Mucosa of rectum (tissue), 2 donors: ENCODE data around the gene STX5.
"Not testable (repeated sequence)": the region's sequence is repeated elsewhere in the genome, so short reads cannot be mapped to it uniquely, and the experiment has no call there.

Experiments
- H3K27ac ChIP-seq, 2 donors: one replicate each; pipeline ENCODE4 v1.7.0; 2013; ENCODE audit warnings: inconsistent platforms in 2 of 2, low read depth in 2 of 2, low read length in 2 of 2
- H3K27me3 ChIP-seq, 2 donors: one replicate each; pipeline ENCODE4 v1.7.0; 2013; ENCODE audit warnings: low read length in 2 of 2; ENCODE audit not compliant: control insufficient read depth in 2 of 2, insufficient read depth in 2 of 2
- H3K36me3 ChIP-seq, 2 donors: one replicate each; pipeline ENCODE4 v1.7.0; 2013; ENCODE audit warnings: low read length in 2 of 2; ENCODE audit not compliant: control insufficient read depth in 2 of 2, insufficient read depth in 2 of 2
- H3K4me1 ChIP-seq, 2 donors: one replicate each; pipeline ENCODE4 v1.7.0; 2013; ENCODE audit warnings: low read length in 2 of 2, mild to moderate bottlenecking in 1 of 2; ENCODE audit not compliant: control insufficient read depth in 2 of 2, insufficient read depth in 2 of 2
- H3K4me3 ChIP-seq, 2 donors: one replicate each; pipeline ENCODE4 v1.7.0; 2013; ENCODE audit warnings: low read length in 2 of 2
- H3K9ac ChIP-seq, 2 donors: one replicate each; pipeline ENCODE4 v1.7.0; 2013; ENCODE audit warnings: low read length in 2 of 2, low read depth in 1 of 2, mild to moderate bottlenecking in 1 of 2
- H3K9me3 ChIP-seq, 2 donors: one replicate each; pipeline ENCODE4 v1.7.0; 2013; ENCODE audit warnings: low read length in 2 of 2; ENCODE audit not compliant: control insufficient read depth in 2 of 2
- donor health status: healthy.
- donor health status: Normal muscosa, but diverticular disease.

STX5 gene

DNA sequence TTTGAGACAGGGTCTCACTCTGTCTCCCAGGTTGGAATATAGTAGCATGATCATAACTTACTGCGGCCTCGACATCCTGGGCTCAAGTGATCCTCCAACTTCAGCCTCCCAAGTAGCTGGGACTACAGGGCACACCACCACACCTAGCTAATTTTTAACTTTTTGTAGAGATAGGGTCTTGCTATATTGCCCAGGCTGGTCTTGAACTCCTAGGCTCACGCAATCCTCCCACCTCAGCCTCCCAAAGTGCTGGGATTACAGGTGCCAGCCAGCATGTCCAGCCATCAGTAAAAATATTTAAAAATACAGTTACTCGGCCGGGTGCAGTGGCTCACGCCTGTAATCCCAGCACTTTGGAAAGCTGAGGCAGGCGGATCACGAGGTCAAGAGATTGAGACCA is 3.7 kb downstream of the STX5 start:
- H3K27me3 ChIP-seq, H3K4me3 ChIP-seq, H3K27ac ChIP-seq, H3K9ac ChIP-seq, H3K9me3 ChIP-seq: not testable (repeated sequence)
- H3K36me3 ChIP-seq = peaks cover 39 to 45% of the 10 kb centered on the region in 2 donors
- peaks cover 14 to 19% of the 10 kb centered on the region in 2 donors for H3K4me1 ChIP-seq

DNA sequence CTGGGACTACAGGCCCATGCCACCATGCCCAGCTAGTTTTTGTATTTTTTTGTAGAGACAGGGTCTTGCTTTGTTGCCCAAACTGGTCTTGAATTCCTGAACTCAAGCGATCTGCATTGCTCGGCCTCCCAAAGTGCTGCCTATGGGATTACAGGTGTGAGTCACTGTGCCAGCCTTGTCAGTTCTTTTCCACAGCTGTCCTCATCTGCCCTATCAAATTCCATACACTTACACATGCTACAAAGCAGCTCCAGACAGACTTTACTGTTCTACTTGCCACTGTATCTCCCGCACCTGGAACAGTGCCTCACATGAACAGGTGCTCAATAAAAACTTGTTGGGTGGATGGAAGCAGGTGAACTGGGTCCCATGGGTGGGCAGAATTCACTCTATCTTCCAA is 8.2 kb downstream of the STX5 start:
- H3K4me3 ChIP-seq = no peak overlapping the region
- no peaks in the 10 kb centered on the region for H3K4me1 ChIP-seq
- no peaks in the 10 kb centered on the region for H3K9me3 ChIP-seq
- no peak overlapping the region for H3K27ac ChIP-seq
- H3K9ac ChIP-seq = no peak overlapping the region
- peaks cover 61 to 70% of the 10 kb centered on the region in 2 donors for H3K36me3 ChIP-seq
- no peaks in the 10 kb centered on the region for H3K27me3 ChIP-seq

DNA sequence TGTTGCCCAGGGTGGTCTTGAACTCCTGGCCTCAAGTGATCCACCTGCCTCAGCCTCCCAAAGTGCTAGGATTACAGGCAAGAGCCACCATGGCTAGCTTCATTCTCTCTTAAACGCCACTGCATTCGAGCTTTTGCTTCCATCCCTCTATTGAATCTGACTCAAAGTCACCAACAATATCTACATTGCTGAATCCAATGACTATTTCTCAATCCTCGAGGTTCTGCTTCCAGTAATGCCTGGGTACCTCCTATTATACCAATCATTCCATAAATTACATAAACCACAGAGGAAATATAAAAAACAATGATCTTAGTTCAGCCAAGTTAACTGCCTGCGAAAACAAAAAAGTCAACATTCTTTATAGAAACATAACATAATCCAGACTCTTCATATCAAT is 14.7 kb downstream of the STX5 start:
- H3K4me3 ChIP-seq = no peak overlapping the region
- H3K4me1 ChIP-seq = no peaks in the 10 kb centered on the region
- no peaks in the 10 kb centered on the region for H3K27me3 ChIP-seq
- H3K9me3 ChIP-seq = no peaks in the 10 kb centered on the region
- H3K9ac ChIP-seq = no peak overlapping the region
- H3K27ac ChIP-seq = no peak overlapping the region
- peaks cover 18 to 27% of the 10 kb centered on the region in 2 donors for H3K36me3 ChIP-seq

DNA sequence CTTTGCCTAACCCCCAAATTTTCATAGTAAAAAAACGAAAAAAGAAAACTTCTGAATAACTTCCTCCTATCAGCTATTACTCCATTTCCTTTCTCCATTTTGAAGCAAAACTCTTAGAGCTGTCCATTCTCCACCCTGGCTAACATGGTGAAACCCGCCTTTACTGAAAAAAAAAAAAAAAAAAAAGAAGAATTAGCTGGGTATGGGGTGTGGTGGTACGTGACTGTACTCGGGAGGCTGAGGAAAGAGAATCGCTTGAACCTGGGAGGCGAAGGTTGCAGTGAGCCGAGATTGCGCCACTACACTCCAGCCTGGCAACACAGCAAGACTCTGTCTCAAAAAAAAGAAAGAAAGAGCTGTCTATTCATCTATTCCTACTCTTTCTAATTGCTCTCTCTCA is 15.3 kb downstream of the STX5 start:
- H3K27ac ChIP-seq = no peak overlapping the region
- no peaks in the 10 kb centered on the region for H3K9me3 ChIP-seq
- no peaks in the 10 kb centered on the region for H3K27me3 ChIP-seq
- H3K4me3 ChIP-seq = no peak overlapping the region
- H3K36me3 ChIP-seq = peaks cover 18 to 22% of the 10 kb centered on the region in 2 donors
- H3K9ac ChIP-seq = no peak overlapping the region
- no peaks in the 10 kb centered on the region for H3K4me1 ChIP-seq

DNA sequence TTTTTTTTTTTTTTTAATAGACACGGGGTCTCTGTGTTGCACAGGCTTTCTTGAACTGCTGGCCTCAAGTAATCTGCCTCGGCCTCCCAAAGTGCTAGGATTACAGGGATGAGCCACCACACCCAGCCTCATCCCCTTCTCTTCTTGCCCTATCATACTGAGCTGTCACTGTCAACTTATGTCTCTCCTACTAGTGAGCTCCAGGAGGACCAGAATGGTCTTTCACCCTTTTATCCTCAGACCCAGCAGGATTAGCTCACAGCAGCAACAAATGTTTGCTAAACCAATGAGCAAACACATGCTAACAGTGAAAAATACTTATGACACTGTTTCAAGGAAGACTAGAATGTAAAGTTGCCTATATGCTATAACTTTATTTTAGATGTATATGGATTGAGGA is 20.2 kb downstream of the STX5 start:
- no peaks in the 10 kb centered on the region for H3K9me3 ChIP-seq
- no peak overlapping the region for H3K27ac ChIP-seq
- H3K4me1 ChIP-seq = no peaks in the 10 kb centered on the region
- no peak overlapping the region for H3K4me3 ChIP-seq
- H3K36me3 ChIP-seq = peaks cover 2 to 9% of the 10 kb centered on the region in 2 donors
- no peak overlapping the region for H3K9ac ChIP-seq
- H3K27me3 ChIP-seq = no peaks in the 10 kb centered on the region

DNA sequence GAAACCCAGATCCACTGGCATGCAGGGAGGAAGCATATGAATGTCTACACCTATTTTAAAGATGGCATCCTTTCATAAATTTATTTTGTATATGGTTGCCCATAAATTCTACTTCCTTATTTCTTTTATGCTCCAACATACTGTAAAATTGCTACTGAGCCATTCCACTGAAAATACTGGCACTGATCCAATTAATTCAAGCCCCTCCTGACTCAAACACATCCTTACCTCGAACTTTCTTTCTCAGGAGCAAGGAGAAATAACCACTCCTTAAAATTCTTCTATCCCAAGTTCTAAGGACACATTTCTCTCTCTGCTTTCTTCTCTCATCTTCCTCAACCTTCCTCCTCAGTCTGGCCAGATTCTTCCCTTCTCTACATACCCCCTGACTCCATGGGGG is 21.1 kb downstream of the STX5 start:
- Histone ChIP-seq H3K36me3 (peaks cover 2 to 6% of the 10 kb centered on the region in 2 donors), H3K27me3 (no peaks in the 10 kb centered on the region), H3K9me3 (no peaks in the 10 kb centered on the region), H3K4me1 (peaks cover 0 to under 1% of the 10 kb centered on the region in 2 donors), H3K27ac (no peak overlapping the region), H3K4me3 (no peak overlapping the region), H3K9ac (no peak overlapping the region)

DNA sequence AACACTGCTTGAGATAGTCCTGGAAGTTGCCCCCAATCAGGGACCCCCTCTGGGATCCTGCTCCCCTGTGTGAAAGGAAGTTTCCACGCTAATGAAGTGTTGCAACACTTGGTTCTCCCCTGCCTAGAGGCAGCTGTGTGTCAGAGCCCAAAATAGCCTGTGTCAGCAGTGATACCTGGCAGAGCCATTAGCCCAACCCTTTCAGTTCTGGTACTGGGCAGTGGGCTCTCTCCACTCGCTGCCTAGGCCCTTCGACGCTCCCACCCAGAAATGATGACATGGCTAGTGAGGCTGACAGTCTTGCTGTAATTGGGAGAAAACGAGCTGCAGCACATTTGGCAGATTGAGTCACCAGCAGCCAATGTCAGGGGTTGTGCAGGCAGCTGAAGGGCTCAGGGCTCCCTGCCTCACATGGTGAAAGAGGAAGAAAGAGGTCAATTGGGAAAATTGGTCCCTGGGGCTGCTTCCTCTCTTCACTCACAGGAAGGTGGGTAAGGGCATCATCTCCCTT is 25.2 kb downstream of the STX5 start:
- Histone ChIP-seq H3K36me3 (peaks cover 12 to 19% of the 10 kb centered on the region in 2 donors), H3K27me3 (no peaks in the 10 kb centered on the region), H3K4me1 (peaks cover 9 to 19% of the 10 kb centered on the region in 2 donors), H3K9me3 (no peaks in the 10 kb centered on the region), H3K9ac (no peak overlapping the region), H3K4me3 (no peak overlapping the region), H3K27ac (no peak overlapping the region)

DNA sequence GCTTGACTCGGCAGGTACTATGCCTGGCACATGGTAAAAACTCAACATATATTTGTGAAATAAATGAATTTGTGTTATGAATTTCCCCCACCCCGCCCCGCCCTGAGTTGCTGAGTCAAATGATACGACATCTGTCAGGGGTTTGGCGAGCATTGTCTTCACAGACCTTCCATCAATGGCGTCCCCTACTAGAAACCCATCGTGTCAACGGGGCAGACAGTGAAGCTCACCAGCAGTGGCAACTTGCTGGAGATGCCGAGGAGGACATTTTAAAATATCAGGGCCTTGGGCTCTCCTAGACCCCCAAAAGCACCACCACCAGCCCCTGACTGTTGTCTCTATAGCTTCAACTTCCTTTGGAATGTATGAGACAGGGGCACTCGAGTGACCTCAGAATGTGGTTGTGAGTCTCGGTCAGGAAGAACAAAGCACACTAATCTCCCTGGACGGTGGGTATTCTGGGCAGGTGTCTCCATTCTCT is 25.9 kb downstream of the STX5 start:
- Histone ChIP-seq H3K36me3 (peaks cover 19 to 26% of the 10 kb centered on the region in 2 donors), H3K27me3 (no peaks in the 10 kb centered on the region), H3K4me3 (peak overlapping the region; percentile 88 to 92), H3K4me1 (peaks cover 9 to 19% of the 10 kb centered on the region in 2 donors), H3K27ac (peak overlapping the region in 1 of 2 donors; percentile 94), H3K9me3 (no peaks in the 10 kb centered on the region), H3K9ac (peak overlapping the region; percentile 76 to 94)

DNA sequence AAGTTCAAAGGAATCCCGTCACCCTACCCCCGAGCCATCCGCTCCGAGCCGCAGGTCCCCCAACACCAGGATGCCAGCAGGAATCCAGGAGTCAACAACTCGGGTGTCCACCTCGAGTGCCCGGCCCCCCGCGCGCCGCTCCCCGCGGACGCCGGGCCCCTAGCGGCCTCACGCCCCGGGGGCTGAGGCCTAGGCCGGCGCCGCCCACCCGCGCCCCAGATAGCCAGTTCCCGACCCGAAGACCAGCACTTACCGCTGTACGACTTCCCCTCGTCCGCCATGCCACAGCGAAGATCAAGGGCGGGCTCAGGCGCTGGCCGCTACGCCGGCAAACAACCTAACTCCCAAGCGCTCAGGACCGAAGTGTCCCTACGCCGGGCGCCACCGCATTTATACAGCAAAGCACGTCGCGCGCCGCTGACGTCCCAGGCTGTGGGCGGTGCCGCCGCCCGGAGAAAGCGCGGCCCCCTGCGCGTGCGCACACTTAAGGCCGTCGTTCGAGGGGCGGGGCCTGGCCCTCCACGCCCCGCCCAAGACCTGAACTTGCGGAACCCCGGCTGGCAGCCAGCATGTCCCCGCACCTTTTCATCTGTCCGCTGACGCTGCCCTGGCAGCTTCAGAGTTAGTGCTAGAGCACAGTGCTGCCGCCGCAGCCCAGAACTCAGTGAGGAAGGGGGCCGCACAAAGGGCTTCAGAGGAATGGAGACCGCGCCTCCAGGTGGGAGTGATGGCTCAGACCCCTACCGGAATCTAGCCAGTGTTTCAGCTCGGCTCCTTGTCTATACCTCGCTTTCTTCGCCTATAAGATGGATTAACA is 26.6 kb downstream of the STX5 start, which contains the start of gene NXF1:
NXF1 (minus strand) TSS at position 365 of the 817 bp plus-strand sequence; CDS start at position 281, 84 bp downstream.
- H3K36me3 ChIP-seq = peaks cover 23 to 31% of the 10 kb centered on the region in 2 donors
- peak within 1 kb of the TSS; percentile 88 to 92 for H3K4me3 ChIP-seq
- no peaks in the 10 kb centered on the region for H3K27me3 ChIP-seq
- H3K27ac ChIP-seq = peak within 1 kb of the TSS; percentile 82 to 94
- H3K4me1 ChIP-seq = peaks cover 9 to 19% of the 10 kb centered on the region in 2 donors
- H3K9ac ChIP-seq = peak within 1 kb of the TSS; percentile 89 to 94
- H3K9me3 ChIP-seq = no peaks in the 10 kb centered on the region

DNA sequence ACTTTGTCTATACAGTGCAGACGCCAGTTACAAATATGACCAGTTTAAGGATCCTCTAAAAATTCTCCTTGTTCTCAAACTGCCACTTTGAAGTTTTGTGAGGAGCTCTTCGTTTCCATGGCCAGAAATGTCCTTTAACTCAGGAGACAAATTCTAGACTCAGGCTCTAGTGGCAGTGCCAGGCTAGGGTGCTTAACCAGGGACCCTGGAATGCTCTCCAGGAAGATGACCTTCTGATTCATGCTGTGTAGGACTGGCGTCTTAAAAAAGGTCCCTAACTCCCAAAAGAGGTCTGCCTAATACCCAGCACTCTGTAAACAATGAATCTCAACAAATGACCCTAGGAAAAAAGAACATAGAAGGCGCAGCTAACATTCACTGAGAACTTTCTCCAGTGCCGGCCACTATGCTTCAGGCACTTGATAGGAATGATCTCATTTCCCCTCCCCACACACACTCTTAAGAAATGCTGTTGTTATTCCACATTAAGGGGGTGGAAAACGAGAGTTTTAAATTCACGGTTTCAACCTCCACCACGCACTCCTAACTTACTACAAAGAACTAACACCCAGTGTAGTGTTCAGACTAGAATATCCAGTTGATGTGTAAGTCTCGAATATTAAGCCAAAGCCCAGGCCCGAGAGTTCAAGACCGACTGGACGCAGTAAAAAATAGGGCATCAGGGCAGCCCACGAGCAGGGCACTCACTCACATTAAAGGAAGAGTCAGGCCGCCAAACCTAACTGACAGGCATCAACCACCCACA is 27.4 kb downstream of the STX5 start:
- Histone ChIP-seq H3K36me3 (peaks cover 31 to 39% of the 10 kb centered on the region in 2 donors), H3K9ac (peak overlapping the region; percentile 89 to 94), H3K27ac (peak overlapping the region; percentile 82 to 94), H3K9me3 (no peaks in the 10 kb centered on the region), H3K4me1 (peaks cover 9 to 19% of the 10 kb centered on the region in 2 donors), H3K27me3 (no peaks in the 10 kb centered on the region), H3K4me3 (peak overlapping the region; percentile 88 to 92)
